GM12872 (cell line): ENCODE results near the gene PNLIP.

ENCODE experiments used
- TF ChIP-seq, protein P1 (sequence below): IDR thresholded peaks from 3 replicates; pipeline ENCODE4 v1.5.1; 2011; ENCODE audit warnings: low read depth, mild to moderate bottlenecking, low read length, moderate library complexity; ENCODE audit not compliant: insufficient read depth

The PNLIP gene

DNA sequence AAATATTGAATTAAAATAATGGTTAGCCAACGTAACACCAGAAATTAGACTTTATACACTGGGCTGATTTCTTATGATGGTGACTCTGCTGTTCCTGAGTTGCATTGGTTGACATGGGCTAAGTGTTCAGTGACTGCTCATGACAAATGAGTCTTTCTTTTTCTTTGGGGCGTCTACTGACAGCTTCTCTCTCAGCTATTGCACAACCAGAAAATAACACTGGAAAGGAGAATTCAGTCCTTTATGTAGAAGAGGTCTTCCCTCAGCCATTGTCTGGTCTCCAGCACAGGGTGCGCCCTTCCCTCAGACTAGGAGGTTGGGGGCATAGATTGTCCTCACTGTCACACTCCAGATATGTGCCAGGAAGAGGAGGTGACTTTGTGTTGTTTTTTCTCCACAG, 21.6 kb downstream of the PNLIP start:
- TF ChIP-seq, protein P1, sequence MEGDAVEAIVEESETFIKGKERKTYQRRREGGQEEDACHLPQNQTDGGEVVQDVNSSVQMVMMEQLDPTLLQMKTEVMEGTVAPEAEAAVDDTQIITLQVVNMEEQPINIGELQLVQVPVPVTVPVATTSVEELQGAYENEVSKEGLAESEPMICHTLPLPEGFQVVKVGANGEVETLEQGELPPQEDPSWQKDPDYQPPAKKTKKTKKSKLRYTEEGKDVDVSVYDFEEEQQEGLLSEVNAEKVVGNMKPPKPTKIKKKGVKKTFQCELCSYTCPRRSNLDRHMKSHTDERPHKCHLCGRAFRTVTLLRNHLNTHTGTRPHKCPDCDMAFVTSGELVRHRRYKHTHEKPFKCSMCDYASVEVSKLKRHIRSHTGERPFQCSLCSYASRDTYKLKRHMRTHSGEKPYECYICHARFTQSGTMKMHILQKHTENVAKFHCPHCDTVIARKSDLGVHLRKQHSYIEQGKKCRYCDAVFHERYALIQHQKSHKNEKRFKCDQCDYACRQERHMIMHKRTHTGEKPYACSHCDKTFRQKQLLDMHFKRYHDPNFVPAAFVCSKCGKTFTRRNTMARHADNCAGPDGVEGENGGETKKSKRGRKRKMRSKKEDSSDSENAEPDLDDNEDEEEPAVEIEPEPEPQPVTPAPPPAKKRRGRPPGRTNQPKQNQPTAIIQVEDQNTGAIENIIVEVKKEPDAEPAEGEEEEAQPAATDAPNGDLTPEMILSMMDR = no peak

DNA sequence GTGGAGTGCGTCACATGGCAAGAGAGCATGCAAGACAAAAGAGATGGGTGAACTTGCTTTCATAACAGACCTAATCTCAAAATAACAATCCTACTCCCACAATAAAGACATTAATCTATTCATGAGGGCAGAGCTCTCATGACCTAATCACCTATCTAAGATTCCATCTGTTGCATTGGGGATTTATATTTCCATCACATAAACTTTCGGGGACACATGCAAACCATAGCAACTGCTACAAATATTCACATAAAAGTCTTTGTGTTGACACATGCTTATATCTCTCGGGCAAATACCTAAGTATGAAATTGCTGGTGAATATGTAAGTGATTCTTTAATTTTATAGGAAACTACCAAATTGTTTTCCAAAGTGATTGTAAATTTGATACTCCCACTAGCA, 29.1 kb downstream of the PNLIP start:
- TF ChIP-seq, protein P1 = no peak

DNA sequence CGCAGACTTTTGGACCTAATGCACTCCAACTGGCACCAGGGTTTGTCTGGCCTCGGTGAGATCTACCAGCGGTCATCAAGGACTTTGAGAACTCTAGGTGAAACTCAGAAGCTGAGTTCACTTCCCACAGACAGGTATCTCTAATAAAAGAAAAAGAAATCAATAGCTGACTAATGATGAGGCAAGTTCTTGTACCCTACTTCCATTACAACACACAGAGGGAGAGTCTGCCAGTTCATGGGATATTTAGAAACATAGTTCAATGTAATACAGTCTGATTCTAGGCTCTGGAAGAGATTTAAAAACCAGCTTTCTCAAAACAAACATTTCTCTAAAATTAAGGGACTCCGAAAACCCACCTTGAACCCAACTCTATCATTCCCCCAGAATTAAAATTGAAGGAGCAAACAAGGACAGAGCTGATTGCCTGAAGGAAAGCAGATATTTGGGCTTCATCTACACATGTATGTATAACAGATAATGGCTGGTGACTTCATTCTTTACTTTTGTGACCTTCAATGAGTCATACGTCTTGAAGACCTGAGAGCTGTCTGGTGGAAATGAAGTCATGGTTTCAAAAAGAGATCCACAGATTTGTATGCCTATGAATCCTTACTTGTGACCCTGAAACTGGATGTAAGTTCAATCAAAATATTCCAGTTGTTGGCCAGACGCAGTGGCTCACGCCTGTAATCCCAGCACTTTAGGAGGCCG, 42.3 kb downstream of the PNLIP start:
- TF ChIP-seq, protein P1 = no peak

DNA sequence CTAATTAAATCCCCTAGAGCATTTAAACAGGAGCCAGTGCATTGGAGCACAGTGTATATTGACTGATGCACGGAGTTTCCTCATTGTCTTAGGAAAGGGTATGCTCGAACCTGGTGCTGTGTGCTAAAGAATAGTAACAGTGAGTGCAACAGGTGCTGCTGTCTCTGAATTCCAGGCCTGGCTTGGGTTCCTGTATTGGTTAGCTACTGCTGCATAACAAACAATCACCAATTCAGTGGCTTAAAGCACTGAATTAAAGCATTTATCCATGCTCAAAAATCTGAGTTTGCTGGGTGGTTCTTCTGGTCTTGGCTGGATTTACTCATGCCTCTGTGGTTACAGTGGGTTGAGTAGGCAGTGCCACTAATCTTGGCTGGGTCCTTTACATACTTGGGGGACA, 43.3 kb downstream of the PNLIP start:
- TF ChIP-seq, protein P1 = no peak

DNA sequence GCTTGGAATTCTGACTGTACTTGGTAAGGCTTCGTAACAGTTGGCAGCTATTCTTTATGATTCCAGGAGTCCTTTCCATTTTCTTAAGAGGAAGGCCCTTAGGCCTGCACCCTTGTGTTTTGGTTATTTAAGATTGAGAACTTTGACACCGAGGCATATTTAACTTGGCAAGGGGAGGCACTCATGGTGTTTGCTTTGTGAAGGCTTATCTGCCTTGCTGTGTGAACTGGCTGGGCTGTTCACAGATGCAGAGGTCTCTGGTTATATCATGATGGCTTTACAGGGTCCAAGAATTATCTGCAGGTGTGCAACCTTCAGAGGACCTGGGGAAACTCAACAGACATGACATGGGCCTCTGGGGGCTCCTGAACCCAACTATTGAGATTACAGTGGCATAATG, 44.2 kb downstream of the PNLIP start:
- TF ChIP-seq, protein P1 = no peak

DNA sequence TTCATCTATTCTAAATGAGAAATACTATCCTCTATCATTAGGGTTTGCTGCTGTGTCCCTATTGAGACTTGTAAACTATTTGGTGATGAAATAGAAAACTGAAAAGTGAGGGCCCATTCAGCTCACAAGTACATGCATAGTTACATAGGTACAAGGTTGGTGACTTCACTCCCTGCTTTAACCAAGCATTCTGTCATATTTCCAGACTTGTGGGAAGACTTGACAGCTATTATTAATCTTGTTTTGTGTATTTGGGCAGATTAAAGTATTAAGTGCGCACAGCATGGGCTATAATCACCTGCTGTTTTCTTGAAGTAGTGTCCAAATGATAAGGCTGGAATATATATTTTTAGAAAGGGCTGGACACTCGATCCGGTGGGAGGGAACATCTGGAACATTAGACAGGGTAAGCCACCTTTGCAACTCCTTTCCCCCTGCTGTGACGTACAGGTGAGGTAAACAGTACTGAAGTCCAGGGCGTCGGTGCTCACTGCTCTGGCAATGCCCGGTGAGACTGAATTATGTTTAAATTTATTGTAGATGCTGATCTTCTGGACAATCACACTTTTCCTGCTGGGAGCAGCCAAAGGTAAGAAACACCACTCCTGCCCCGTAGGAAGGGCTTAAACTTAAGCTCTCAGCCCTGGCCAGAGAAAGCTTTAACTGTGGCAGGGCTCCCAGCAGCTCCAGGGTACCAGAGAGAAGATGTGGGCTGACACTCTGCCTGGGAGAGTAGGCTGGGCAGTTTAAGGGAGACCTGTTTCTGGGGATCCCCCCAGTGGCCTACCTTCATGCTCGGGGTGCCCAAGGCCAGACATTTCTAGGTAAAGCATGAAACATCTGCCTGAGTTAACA, 45.1 kb downstream of the PNLIP start, which contains the start of gene PNLIPRP1:
Gene PNLIPRP1 (plus strand): TSS at position 370 of the 855 bp plus-strand sequence. CDS start 171 bp downstream, at position 541.
- TF ChIP-seq, protein P1 = no peak

DNA sequence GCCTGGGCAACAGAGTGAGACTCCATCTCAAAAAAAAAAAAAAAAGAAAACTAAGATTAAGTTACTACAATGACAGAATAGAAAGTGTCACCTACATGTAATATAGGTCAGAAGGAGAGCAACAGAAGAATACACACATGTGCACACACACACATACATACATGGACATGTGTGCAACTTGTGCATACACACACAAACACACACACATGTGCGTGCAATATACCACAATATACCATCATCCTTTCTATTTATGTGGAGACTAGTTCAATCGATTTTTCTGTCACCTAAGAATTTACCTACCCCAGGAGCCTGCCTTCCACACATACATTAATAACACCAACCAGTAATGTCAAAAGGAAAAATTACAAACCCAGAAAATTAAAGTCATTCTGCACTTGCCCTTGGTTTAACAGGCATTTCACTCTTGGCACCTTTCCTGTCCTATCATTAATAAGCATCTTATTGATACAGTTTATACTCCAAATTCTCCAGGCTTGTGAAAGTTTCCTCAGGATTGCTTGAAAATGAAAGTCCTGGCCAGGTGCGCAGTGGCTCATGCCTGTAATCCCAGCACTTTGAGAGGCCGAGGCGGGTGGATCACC, 47.5 kb downstream of the PNLIP start:
- TF ChIP-seq, protein P1 = no peak
